ENCODE results near the gene PDE5A.

DNA sequence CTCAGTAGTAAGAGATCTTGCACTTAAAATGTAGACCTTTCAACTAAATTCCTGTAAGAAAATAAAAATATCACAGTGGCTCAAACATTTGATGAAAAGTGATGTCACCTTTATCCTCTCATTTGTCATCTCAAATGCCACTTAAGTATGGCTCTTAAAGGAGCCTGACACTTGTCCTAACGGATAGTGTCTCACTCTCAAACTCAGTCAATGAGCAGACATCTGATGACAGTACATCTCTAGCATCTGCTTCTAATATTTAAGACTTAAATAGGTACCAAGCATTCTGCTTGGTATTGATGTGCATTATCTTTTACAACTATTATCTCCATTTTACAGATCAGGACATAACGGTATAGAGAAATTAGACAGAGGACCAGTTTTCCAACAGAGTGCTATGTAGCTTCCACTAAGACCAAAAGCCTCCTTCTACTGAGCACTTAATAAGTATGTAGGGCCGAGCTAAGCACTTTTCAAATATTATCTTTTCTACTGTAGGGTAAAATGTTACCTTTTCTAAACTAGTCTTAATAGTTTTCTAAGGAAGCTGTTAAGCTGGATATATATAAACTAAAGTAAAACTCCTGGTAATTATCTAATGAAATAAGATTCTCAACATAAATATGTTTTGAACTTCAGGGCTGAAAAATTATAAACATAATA lies 110.2 kb downstream of the PDE5A start:
- TF ChIP-seq POLR2A (IDR thresholded peaks at IDR 0.05; ENCODE audit: low read depth, low read length) (no peak), POLR2AphosphoS5 (IDR thresholded peaks at IDR 0.05; ENCODE audit: low read depth, low read length) (no peak)
